GM19463 (cell line): ENCODE data around the gene ZNF57.
"Not testable (repeated sequence)": the region's sequence is repeated elsewhere in the genome, so short reads cannot be mapped to it uniquely, and the experiment has no call there.

ENCODE experiments used
- ATAC-seq: cut with Tn5 transposase; IDR thresholded peaks from one replicate; pipeline ENCODE4 v1.9.1; 2021; ENCODE audit warnings: mild to moderate bottlenecking, moderate library complexity; ENCODE audit not compliant: unreplicated experiment

ZNF57 gene

GRCh38 chr19:2950286-2951124 lies 49.8 kb downstream of the ZNF57 start:
- peak; percentile 93 for ATAC-seq

- ATAC-seq: no peak
These were observed 52.3 kb downstream of the ZNF57 start for GRCh38 chr19:2952953-2953481.

- ATAC-seq: no peak
These were observed 56.4 kb downstream of the ZNF57 start for GRCh38 chr19:2957160-2957559.

GRCh38 chr19:2960120-2960519 lies 59.4 kb downstream of the ZNF57 start:
- no peak for ATAC-seq

- ATAC-seq: no peak
These were observed 61.4 kb downstream of the ZNF57 start for GRCh38 chr19:2962018-2962670.

GRCh38 chr19:2963122-2963521 lies 62.4 kb downstream of the ZNF57 start:
- no peak for ATAC-seq

- not testable (repeated sequence) for ATAC-seq
These were observed 62.9 kb downstream of the ZNF57 start for GRCh38 chr19:2963631-2964030.

GRCh38 chr19:2964874-2965273 lies 64.1 kb downstream of the ZNF57 start:
- ATAC-seq: no peak

- no peak for ATAC-seq
These were observed 67.2 kb downstream of the ZNF57 start for GRCh38 chr19:2967972-2968371.
